ENCODE results near the gene ANKFN1.

Gene ANKFN1

DNA sequence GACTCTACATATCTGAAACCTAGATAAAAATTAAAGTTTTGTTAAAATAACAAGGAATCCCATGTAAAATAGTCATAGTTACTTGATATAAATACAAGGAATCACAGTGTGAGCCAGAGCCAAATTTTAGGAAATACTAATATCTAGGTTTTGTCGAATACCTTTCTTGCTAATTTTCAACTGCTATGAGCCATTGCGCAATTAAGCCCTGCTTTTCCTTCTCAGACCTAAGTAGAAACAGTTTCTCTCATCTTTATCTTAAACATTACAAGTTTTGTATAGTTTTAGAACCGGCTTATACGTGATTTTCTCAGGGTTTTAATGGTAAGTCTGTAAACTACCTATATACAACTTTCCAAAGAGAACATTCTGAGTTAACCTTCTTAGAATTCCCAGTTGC lies 282.9 kb downstream of the ANKFN1 start:
- no peak for DNase-seq (ENCODE audit: low read depth in 2 of 2)

GRCh38 chr17:56440419-56440818 lies 287.1 kb downstream of the ANKFN1 start:
- no peak for DNase-seq (ENCODE audit: low read depth in 2 of 2)

DNA sequence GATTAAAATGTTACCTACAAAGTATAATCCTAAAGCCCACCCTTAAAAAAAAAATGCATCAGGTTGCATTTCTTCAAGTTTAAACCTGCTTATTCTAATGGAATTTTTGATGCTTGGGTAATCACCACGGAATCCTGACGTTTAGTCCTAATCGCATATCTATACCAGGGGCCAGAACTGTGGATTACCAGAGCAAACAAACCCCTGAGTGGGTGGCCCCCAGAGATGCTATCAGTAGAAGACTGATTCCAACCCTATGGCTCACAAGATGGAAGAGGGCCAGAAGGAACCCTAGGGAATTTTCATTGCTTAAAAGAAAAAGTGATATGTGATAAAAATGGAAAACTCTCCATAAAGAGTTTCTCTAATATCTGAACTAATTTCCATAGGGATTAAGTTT lies 288.0 kb downstream of the ANKFN1 start:
- no peak for DNase-seq (ENCODE audit: low read depth in 2 of 2)

DNA sequence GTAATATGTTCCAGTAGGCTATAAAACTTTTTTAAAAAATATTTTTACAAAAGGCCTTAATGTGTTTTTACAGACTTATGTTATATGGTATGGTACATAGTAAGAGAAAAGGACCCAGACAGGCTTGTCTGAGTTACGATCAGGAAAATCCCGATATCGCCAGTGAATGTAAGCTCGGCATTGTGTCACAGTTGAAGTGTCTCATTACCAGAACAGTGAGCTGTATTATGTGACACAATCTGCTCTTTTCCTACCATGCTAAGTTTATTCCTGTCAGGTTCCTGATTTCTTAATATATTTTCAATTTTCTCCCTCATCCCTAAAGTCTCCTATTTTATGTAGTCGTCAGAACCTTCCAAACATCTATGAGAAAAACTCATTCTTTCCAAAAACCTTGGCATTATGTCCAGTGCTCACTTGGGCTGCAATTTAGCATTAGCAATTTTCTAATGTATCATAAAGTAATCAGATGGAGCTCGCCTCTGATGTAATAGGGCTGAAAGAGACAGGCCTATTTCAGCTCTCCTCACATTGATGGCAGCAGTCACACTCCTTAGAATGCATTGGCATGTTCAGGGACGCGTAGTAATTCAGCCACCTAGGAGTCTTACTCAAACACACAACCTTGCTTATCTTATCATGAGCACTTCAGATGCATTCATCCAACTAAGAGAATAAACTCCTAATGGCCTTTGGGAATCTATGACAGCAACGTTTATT lies 292.6 kb downstream of the ANKFN1 start:
- DNase-seq (ENCODE audit: low read depth in 2 of 2) = no peak

GRCh38 chr17:56447171-56447570 lies 293.9 kb downstream of the ANKFN1 start:
- DNase-seq (ENCODE audit: low read depth in 2 of 2) = no peak

GRCh38 chr17:56448371-56448770 lies 295.1 kb downstream of the ANKFN1 start:
- no peak for DNase-seq (ENCODE audit: low read depth in 2 of 2)

GRCh38 chr17:56449176-56449575 lies 295.9 kb downstream of the ANKFN1 start:
- no peak for DNase-seq (ENCODE audit: low read depth in 2 of 2)

DNA sequence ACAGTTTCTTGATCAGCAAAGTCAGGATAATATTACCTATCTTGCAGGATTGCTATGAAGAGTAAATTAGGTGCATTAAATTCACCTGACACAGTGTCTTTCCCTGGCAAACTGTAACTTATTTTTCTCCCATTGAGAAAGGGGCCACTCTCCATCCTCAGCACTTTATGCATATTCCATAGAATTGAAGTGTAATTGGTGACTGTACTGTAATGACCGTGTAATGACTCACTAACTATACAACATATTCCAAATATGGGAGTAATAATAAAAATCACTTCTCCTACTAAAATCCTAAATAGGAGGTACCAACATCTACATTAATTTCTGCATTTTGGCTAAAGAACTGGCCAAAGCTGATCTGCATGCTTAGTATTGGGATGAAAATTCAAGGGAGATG lies 298.4 kb downstream of the ANKFN1 start:
- DNase-seq (ENCODE audit: low read depth in 2 of 2) = no peak

DNA sequence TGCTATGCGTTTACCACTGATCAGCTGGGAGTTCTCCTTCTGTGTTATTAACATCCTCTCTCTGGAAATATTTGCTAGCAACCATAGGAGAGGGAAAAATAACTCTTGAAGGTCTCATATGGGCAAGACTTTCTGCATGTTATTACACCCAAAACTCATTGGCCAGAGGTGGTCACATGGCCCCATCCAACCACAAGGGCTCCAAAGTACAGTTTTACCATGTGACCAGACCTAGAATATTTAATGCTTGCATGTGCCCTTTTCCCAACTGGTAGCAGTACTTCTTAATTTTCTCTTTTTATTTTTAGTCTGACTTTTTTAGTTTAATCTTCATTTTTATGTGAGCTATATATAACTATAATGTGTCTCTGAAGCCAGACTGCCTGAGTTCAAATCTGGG lies 299.2 kb downstream of the ANKFN1 start:
- DNase-seq (ENCODE audit: low read depth in 2 of 2) = no peak

GRCh38 chr17:56457501-56457900 lies 304.2 kb downstream of the ANKFN1 start:
- DNase-seq (ENCODE audit: low read depth in 2 of 2) = no peak

DNA sequence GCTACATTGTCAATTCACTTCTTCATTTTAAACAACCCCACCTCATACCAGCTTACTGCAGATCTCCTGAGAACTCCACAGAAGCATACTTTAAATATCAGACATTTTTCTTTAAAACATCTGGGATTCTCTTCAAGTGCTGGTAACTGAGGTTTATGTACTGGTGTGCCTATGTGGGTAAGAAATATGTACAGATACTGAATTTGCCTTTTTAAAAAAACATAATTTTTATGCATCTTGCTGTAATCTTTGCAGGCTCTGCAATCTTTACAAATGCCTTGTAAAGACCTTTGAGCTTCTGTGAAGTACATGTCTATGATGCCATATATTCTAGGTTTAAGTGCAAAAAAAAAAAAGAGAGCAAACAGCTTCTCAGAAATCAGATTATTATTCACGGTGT lies 312.6 kb downstream of the ANKFN1 start:
- no peak for DNase-seq (ENCODE audit: low read depth in 2 of 2)

DNA sequence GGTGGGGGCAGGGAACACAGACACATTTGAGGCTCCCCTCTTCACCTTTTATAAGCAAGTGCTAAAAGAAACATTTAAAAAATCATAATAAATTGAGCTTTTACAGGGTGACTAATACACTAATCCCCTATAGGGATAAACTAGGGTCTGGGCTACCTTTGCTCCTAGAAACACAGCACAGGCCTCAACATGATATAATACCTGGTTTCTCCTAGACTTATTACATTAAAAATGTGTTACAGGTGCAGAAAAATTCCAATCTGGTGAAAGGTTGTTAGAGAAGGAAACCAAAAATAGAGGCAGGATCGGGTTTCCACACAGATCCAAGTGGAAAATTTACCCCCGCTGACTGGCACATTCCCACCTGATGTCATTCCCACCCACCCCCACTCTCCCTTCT lies 315.6 kb downstream of the ANKFN1 start:
- no peak for DNase-seq (ENCODE audit: low read depth in 2 of 2)

GRCh38 chr17:56471696-56472095 lies 318.4 kb downstream of the ANKFN1 start:
- no peak for DNase-seq (ENCODE audit: low read depth in 2 of 2)

GRCh38 chr17:56475116-56475515 lies 321.8 kb downstream of the ANKFN1 start:
- no peak for DNase-seq (ENCODE audit: low read depth in 2 of 2)

DNA sequence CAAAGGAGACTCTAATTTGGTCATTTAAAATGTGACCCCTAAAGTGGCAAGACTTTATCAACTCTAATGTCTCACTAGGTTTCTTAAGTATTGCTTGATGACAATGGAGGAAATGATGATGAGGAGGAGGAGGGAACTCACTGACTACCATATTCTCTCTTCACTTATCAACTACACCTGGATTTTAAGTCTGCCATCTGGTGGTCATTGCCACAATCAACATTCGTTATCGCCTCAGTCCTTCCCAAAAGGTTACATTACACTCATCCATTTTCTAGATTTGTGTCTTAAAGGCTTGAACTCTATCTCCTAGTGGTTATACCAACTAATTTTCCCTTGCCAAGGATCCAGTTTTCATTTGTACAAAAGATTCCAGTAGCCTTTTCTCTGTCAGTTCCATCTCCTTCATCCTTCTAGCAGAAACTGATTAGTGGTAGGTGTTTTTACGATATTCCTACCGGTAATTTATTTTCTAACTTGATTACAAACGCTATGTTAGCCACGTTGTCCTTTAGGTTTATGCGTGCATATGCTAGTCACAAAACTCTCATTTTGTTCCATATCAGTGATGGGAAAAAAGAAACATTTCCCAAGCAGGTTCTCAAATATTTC lies 325.7 kb downstream of the ANKFN1 start:
- no peak for DNase-seq (ENCODE audit: low read depth in 2 of 2)

GRCh38 chr17:56480501-56480900 lies 327.2 kb downstream of the ANKFN1 start:
- no peak for DNase-seq (ENCODE audit: low read depth in 2 of 2)

DNA sequence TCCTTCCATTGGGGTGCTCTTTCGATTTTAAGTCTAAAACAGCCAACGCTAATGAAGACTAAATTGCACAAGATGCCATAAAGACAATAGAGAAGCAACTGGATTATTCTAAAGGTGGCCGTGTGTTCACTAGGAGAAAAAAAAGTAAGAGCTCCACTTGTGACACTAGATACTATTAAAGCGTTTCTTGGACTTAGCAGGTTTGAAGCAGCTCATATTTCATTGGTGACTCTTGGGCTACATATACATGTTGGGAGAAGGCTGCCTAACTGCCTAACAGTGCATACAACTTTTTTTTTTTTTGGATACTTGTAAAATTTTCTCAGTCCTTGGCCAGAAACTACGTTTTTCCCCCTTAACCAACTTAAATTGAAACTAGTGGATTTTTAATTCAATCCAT lies 328.4 kb downstream of the ANKFN1 start:
- no peak for DNase-seq (ENCODE audit: low read depth in 2 of 2)

DNA sequence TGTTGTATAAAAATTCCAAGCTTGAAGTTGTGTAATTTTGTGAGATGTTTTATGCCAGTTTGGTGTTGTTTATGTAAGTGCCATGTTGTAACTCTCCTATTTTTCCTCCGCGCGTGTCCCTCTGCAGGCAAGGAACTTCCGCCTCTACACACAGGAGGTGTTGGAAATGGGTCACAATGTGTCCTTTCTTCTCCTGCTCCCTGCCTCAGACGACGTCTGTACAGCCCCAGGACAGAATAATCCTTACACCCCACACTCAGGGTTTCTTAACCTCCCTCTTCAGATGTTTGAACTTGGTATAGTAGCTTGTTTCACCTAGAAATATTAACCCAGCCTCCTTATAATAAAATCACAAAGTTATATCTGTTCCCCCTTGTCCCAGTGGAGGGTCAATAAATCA lies 329.0 kb downstream of the ANKFN1 start:
- no peak for DNase-seq (ENCODE audit: low read depth in 2 of 2)

GRCh38 chr17:56486732-56487131 lies 333.5 kb downstream of the ANKFN1 start:
- DNase-seq (ENCODE audit: low read depth in 2 of 2) = no peak

- no peak for DNase-seq (ENCODE audit: low read depth in 2 of 2)
Observed at GRCh38 chr17:56488800-56489199, 335.5 kb downstream of the ANKFN1 start.

DNA sequence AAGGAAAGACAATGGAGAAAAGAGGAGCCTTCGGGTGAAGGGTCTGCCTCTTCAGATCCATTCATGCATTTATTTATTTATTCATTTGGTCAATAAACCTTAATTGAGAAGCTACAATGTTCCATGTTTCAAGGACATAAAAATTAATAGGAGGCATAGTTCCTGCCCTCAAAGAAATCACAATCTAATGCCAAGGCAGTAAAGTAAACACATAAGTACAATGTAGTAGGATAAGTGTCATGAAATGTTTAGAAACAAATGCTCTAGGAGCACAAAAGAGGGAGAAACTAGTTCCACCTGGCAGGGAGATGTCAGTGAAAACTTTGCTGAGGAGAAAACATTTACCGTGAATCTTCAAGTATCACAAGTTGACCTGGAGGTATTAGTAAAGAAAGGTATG lies 336.7 kb downstream of the ANKFN1 start:
- no peak for DNase-seq (ENCODE audit: low read depth in 2 of 2)

- DNase-seq (ENCODE audit: low read depth in 2 of 2) = no peak
Observed at GRCh38 chr17:56495556-56495955, 342.3 kb downstream of the ANKFN1 start.

DNA sequence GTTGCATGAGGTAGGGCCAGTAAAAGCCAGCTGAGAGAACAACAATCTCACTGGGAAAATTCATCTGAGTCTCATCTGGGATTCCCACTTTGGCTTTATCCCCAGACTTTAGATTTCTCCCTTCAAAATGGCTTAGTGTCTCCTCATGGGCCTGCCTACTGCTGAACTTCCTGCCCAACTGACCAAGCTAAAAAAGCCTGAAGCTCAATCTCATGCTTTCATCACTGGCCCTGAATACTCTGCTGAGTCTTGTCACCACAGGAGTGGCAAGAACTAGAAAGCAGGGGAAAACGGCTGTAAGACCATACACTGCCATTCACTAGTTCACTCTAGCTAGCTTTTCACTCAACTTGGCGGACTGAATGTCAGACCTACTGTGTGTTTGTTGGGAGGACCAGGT lies 343.9 kb downstream of the ANKFN1 start:
- DNase-seq (ENCODE audit: low read depth in 2 of 2) = no peak

Data from stimulated activated CD4-positive, alpha-beta T cell treated with anti-CD3 and anti-CD28 coated beads, Interleukin-15, amount 100 ng/mL, for 48 hours (primary cell).